Measurements from ENCODE around the gene PROX2. TPM values are rescaled to one million over a fixed set of nuclear protein-coding genes. Genes with fewer than 3 reads are reported as not detected.
A peak's percentile ranks its signal among the peaks of the same experiment; 100 is the strongest.

The PROX2 gene
- total and polyA plus RNA-seq, 9 donors = not detected

GRCh38 chr14:74843653-74844052, 32.3 kb downstream of the PROX2 start:
- H3K27me3 ChIP-seq = no peaks in the 10 kb centered on the region
- H3K4me3 ChIP-seq = no peak overlapping the region
- DNase-seq = no peak
- no peaks in the 10 kb centered on the region for H3K9me3 ChIP-seq
- no peaks in the 10 kb centered on the region for H3K36me3 ChIP-seq
- H3K4me1 ChIP-seq (ENCODE audit: insufficient read depth) = no peaks in the 10 kb centered on the region
- intact Hi-C loops (cut with DNase I) = no loop called here
- TF ChIP-seq EP300 (IDR thresholded peaks at IDR 0.05) (no peak), CTCF (IDR thresholded peaks at IDR 0.05) (no peak), POLR2A (IDR thresholded peaks at IDR 0.05) (no peak)
- H3K27ac ChIP-seq = no peak overlapping the region

GRCh38 chr14:74841230-74842207, 34.4 kb downstream of the PROX2 start:
- Histone ChIP-seq H3K9me3 (no peaks in the 10 kb centered on the region), H3K27me3 (no peaks in the 10 kb centered on the region), H3K27ac (no peak overlapping the region), H3K4me1 (ENCODE audit: insufficient read depth) (no peaks in the 10 kb centered on the region), H3K4me3 (no peak overlapping the region), H3K36me3 (no peaks in the 10 kb centered on the region)
- no peak for DNase-seq
- WGBS, 3 donors = 93 to 96% (median 93%) methylated on average over 4 of the region's 4 CpGs
- intact Hi-C loops (cut with DNase I) = no loop called here
- TF ChIP-seq CTCF (IDR thresholded peaks at IDR 0.05) = no peak
- TF ChIP-seq EP300 (IDR thresholded peaks at IDR 0.05) = no peak
- no peak for TF ChIP-seq POLR2A (IDR thresholded peaks at IDR 0.05)

DNA sequence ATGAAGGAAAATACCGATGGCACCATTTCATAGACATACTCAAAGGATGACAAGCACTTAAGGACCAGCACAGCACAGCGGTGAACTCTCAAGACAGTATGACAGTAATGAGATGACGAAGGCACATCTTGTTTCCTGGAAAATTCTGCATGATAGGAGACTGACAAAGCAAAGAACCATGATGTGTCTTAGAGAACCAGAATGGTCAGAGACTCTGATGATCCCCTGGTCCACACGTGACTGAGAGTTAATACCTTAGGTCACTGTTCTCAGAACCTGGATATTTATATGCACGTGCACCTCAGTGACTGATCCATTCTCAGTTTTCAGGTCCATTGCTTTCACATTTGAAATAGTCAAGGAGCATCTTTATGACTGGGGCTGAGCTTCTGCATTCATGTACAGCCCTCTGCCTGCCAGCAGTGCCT, 35.3 kb downstream of the PROX2 start:
- Histone ChIP-seq H3K4me1 (ENCODE audit: insufficient read depth) (no peaks in the 10 kb centered on the region), H3K27ac (no peak overlapping the region), H3K4me3 (no peak overlapping the region), H3K9me3 (no peaks in the 10 kb centered on the region), H3K36me3 (no peaks in the 10 kb centered on the region), H3K27me3 (no peaks in the 10 kb centered on the region)
- TF ChIP-seq CTCF (IDR thresholded peaks at IDR 0.05) = no peak
- TF ChIP-seq POLR2A (IDR thresholded peaks at IDR 0.05) = no peak
- TF ChIP-seq EP300 (IDR thresholded peaks at IDR 0.05) = no peak
- no peak for DNase-seq
- WGBS, 3 donors = 85 to 92% (median 90%) methylated on average over 5 of the region's 5 CpGs
- intact Hi-C loops (cut with DNase I) = no loop called here

DNA sequence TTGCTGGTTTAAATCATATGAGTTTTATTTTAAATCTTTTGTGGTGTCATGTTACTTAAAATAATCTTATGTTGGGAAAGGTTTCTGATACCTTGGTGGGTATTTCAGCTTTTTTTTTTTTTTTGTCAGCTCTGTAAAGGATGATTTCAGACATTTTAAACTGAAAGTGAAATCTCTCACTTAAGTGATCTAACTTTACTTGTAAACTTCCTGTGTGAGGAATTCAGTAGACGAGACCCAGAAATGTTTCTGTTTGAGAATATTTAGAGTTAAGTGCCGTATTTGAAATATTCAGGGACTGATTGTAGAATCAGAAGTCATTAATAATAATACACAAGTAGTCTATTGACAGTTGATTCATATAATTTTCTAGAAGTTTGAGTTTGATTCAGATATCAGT, 37.8 kb downstream of the PROX2 start:
- intact Hi-C loops (cut with DNase I) = no loop called here

More for the DNA sequence above, 37.8 kb downstream of the PROX2 start:
- no peaks in the 10 kb centered on the region for H3K27me3 ChIP-seq
- H3K4me1 ChIP-seq (ENCODE audit: insufficient read depth) = no peaks in the 10 kb centered on the region
- H3K4me3 ChIP-seq = no peak overlapping the region
- 4 to 22% (median 20%) methylated on average over 2 of the region's 2 CpGs for WGBS, 3 donors
- H3K36me3 ChIP-seq = no peaks in the 10 kb centered on the region
- H3K27ac ChIP-seq = peak overlapping the region in 1 of 2 donors; percentile 69
- TF ChIP-seq POLR2A (IDR thresholded peaks at IDR 0.05) (no peak), CTCF (IDR thresholded peaks at IDR 0.05) (no peak), EP300 (IDR thresholded peaks at IDR 0.05) (no peak)
- DNase-seq = no peak
- H3K9me3 ChIP-seq = no peaks in the 10 kb centered on the region

Measured in ovary (tissue), 9 donors.